Caki2 (cell line): ENCODE measurements around the gene MIB2. TPM values are rescaled to one million over a fixed set of nuclear protein-coding genes. Genes with fewer than 3 reads are reported as not detected.
"Not testable (repeated sequence)": the region's sequence is repeated elsewhere in the genome, so short reads cannot be mapped to it uniquely, and the experiment has no call there.

Experiments
- DNase-seq: peaks from one replicate; pipeline ENCODE4 v3.0.0-alpha.2; 2015; ENCODE audit warnings: low read depth
- in situ Hi-C: cut with HindIII; loops from 2 replicates; pipeline ENCODE4 v1.10.0; 2016; ENCODE audit warnings: low sequenced_read_pairs, low pct_unique_long_range_greater_than_20kb, mixed read lengths
- total RNA-seq: library from RNA; depleted of rRNA; stranded (reverse); fragments of >200 nt; shearing (Covaris generic); gene quantifications from 2 replicates; pipeline ENCODE4 v1.2.3, GENCODE V29; 2014; ENCODE audit warnings: low replicate concordance; rRNA removed

The MIB2 gene
- total RNA-seq, 1 experiment from 2014 or later = 49.0 TPM

- in situ Hi-C loops = no loop called here
- DNase-seq = no peak
These were observed 51.2 kb downstream of the MIB2 start for GRCh38 chr1:1666526-1666925.

- in situ Hi-C loops = no loop called here
- no peak for DNase-seq
These were observed 54.5 kb downstream of the MIB2 start for GRCh38 chr1:1669468-1670440.

GRCh38 chr1:1670866-1671265 is 55.6 kb downstream of the MIB2 start:
- DNase-seq = no peak
- in situ Hi-C loops = no loop called here

- in situ Hi-C loops = no loop called here
- DNase-seq = no peak
These were observed 56.2 kb downstream of the MIB2 start for GRCh38 chr1:1671365-1672119.

GRCh38 chr1:1672181-1672965 is 57.1 kb downstream of the MIB2 start:
- in situ Hi-C loops = no loop called here
- no peak for DNase-seq

- DNase-seq, in situ Hi-C loops: not testable (repeated sequence)
These were observed 59.5 kb downstream of the MIB2 start for GRCh38 chr1:1674806-1675205.

GRCh38 chr1:1675218-1675617 is 59.9 kb downstream of the MIB2 start:
- in situ Hi-C loops, DNase-seq: not testable (repeated sequence)

GRCh38 chr1:1676087-1676486 is 60.8 kb downstream of the MIB2 start:
- in situ Hi-C loops, DNase-seq: not testable (repeated sequence)

- in situ Hi-C loops = no loop called here
These were observed 62.6 kb downstream of the MIB2 start for GRCh38 chr1:1677718-1678580.

GRCh38 chr1:1678581-1679380 is 63.5 kb downstream of the MIB2 start:
- DNase-seq = no peak
- in situ Hi-C loops = no loop called here

More at GRCh38 chr1:1677718-1678580, 62.6 kb downstream of the MIB2 start:
- no peak for DNase-seq

Other genes with a start within 250 kb of the MIB2 start
- 130 and 178 TPM in 2 replicates for gene AURKAIP1, start 240.3 kb upstream of the MIB2 start, total RNA-seq
- gene CCNL2, start 216.2 kb upstream of the MIB2 start, total RNA-seq = 34.3 and 34.9 TPM in 2 replicates
- gene MRPL20, start 208.2 kb upstream of the MIB2 start, total RNA-seq = 32.2 and 79.3 TPM in 2 replicates
- gene ANKRD65, start 194.2 kb upstream of the MIB2 start, total RNA-seq = not detected in 2 replicates
- 37.5 and 47.0 TPM in 2 replicates for gene VWA1, start 179.8 kb upstream of the MIB2 start, total RNA-seq
- not detected in 2 replicates for gene ATAD3C, start 165.8 kb upstream of the MIB2 start, total RNA-seq
- gene ATAD3B, start 143.7 kb upstream of the MIB2 start, total RNA-seq = 22.3 and 40.7 TPM in 2 replicates
- gene ATAD3A, start 103.3 kb upstream of the MIB2 start, total RNA-seq = 78.9 and 82.4 TPM in 2 replicates
- gene TMEM240, start 74.9 kb upstream of the MIB2 start, total RNA-seq = not detected in 2 replicates
- gene SSU72, start 40.6 kb upstream of the MIB2 start, total RNA-seq = 51.1 and 81.8 TPM in 2 replicates
- 16.9 and 31.3 TPM in 2 replicates for gene FNDC10, start 15.4 kb upstream of the MIB2 start, total RNA-seq
- not detected in 2 replicates for gene MMP23B, start 16.7 kb downstream of the MIB2 start, total RNA-seq
- gene CDK11B, start 43.5 kb downstream of the MIB2 start, total RNA-seq = 4.4 and 5.5 TPM in 2 replicates
- gene SLC35E2B, start 77.3 kb downstream of the MIB2 start, total RNA-seq = 13.6 and 13.8 TPM in 2 replicates
- 3.7 and 15.4 TPM in 2 replicates for gene CDK11A, start 108.9 kb downstream of the MIB2 start, total RNA-seq
- gene NADK, start 163.0 kb downstream of the MIB2 start, total RNA-seq = 51.8 and 82.9 TPM in 2 replicates